CD4-positive, CD25-positive, alpha-beta regulatory T cell (primary cell): ENCODE measurements around the gene SLC6A11. TPM values are rescaled to one million over a fixed set of nuclear protein-coding genes. Genes with fewer than 3 reads are reported as not detected.

Experiments used
- ATAC-seq, 2 donors: fragments of 150-1000 bp; cut with Tn5 transposase; one replicate each; pipeline ENCODE4 v1.10.0; 2021; ENCODE audit warnings: low read depth in 2 of 2, moderate number of reproducible peaks in 2 of 2, moderate library complexity in 1 of 2
- DNase-seq, 3 donors: peaks; one replicate each; pipeline versions ENCODE4 v3.0.0 to v3.0.0-alpha.2; 2012 to 2022; ENCODE audit warnings: mixed read lengths in 1 of 3
- H3K27ac ChIP-seq: one replicate; pipeline ENCODE4 v1.7.0; 2013; ENCODE audit warnings: mild to moderate bottlenecking, low read length; ENCODE audit not compliant: insufficient read depth, poor library complexity, severe bottlenecking
- H3K27me3 ChIP-seq: one replicate; pipeline ENCODE4 v1.7.0; 2013; ENCODE audit warnings: low read length; ENCODE audit not compliant: control insufficient read depth, insufficient read depth
- H3K36me3 ChIP-seq: one replicate; pipeline ENCODE4 v1.7.0; 2013; ENCODE audit warnings: mild to moderate bottlenecking, low read length, moderate library complexity; ENCODE audit not compliant: control insufficient read depth, insufficient read depth
- H3K4me1 ChIP-seq: 2 replicates; pipeline ENCODE4 v1.7.0; 2013; ENCODE audit warnings: mild to moderate bottlenecking, low read length; ENCODE audit not compliant: insufficient read depth, control insufficient read depth, poor library complexity, severe bottlenecking
- H3K4me3 ChIP-seq: one replicate; pipeline ENCODE4 v1.7.0; 2013; ENCODE audit warnings: low read depth, mild to moderate bottlenecking, low read length, moderate library complexity
- H3K9me3 ChIP-seq, 2 experiments: 1 replicate in 1 of 2; 2 replicates in 1 of 2; pipeline ENCODE4 v1.7.0; 2013; ENCODE audit warnings: low read length in 2 of 2, mild to moderate bottlenecking in 1 of 2, moderate library complexity in 1 of 2; ENCODE audit not compliant: control insufficient read depth in 2 of 2
- H3K27ac Mint-ChIP-seq, 3 donors: one replicate each; pipeline ENCODE4 v1.8.0; 2020 to 2022; ENCODE audit warnings: mild to moderate bottlenecking in 3 of 3, mixed read lengths in 3 of 3, moderate library complexity in 2 of 3
- H3K27me3 Mint-ChIP-seq: one replicate; pipeline ENCODE4 v1.8.0; 2022; ENCODE audit warnings: mild to moderate bottlenecking, mixed read lengths
- H3K36me3 Mint-ChIP-seq: one replicate; pipeline ENCODE4 v1.8.0; 2020; ENCODE audit warnings: mixed read lengths
- H3K4me1 Mint-ChIP-seq, 4 donors: one replicate each; pipeline ENCODE4 v1.8.0; 2020 to 2022; ENCODE audit warnings: mixed read lengths in 4 of 4, mild to moderate bottlenecking in 1 of 4
- H3K4me3 Mint-ChIP-seq, 4 donors: one replicate each; pipeline ENCODE4 v1.8.0; 2020 to 2022; ENCODE audit warnings: mild to moderate bottlenecking in 4 of 4, mixed read lengths in 4 of 4, moderate library complexity in 3 of 4
- H3K9me3 Mint-ChIP-seq, 7 donors: one replicate each; pipeline ENCODE4 v1.8.0; 2020 to 2022; ENCODE audit warnings: mixed read lengths in 7 of 7, mild to moderate bottlenecking in 3 of 7, moderate library complexity in 2 of 7
- polyA plus RNA-seq, 4 donors: library from polyadenylated mRNA; unstranded; fragments of 300-500 nt; fragmentation: Illumina TruSeq; gene quantifications; one replicate each; pipeline ENCODE4 v1.2.3, GENCODE V29; 2021
- total RNA-seq: library from RNA; stranded (reverse); gene quantifications from one replicate; pipeline ENCODE4 v1.2.3, GENCODE V29; 2022

The SLC6A11 gene
- total and polyA plus RNA-seq, 5 donors from 2014 or later = not detected

DNA sequence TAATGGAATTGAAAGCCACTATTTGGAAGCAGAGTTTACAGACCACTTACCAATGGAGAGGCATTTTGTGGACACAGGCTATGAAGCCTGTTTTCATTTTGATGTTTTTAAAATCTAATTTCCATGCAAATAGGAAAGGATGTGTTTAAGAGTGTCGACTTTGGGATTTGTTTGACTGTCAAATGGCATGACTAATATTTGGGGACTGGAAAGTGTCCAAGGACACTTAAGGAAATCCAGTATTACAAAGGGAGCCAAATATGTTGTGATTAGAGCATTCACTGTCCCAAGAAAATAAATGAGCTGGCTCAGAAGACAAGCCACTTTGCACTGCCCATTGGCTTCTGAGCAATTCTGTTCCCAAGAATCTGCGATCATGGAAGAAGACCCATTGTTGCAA is 34.0 kb upstream of the SLC6A11 start:
- DNase-seq = no peak
- ATAC-seq = no peak

DNA sequence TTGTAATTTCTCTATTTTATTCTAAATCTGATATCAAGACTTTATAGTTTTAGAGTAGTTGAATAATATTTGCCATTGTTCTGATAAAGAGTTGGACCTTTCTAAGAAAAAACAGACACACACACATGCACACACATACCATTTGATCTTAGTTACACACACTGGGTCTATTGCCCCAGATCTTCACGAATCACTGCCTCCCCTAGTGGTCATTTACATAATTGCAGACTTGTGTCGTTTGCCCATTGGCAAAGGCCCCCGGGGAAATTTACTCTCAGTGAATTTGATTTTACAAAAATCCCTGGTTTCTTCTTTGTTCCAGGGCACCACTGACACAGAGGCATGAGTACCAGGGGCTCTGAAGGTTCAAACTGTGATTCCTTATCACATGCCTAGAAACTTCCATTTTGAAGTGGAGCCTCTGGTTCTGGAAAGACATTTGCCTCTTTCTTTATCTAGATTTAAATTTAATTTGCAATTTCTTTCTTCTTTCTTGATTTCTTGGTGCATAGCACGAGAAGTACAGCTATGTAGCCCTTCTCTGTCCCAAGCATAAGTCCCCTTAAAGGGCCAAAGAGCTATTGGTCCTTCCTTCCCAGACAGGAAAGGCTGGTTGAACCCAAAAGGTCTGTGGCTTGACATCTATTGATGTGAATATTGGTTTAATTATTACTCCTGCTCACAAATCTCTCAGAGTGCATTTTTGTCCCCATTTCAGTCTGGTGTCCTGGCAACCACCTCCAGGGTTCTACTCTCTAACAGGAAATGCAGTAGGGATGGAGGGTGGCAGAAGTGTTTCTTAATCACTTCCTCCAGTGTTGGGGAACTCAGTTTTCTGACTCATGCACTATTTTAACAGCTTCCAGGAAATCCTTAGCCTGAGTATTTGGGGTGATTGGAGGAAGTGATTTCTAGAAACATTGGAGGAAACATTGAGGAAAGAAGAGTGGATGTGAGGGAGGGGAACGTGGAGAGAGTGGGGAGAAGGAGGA is 32.4 kb upstream of the SLC6A11 start:
- peak in 2 of 3 donors; percentile 23 to 43 for DNase-seq
- no peak for ATAC-seq
- H3K4me1 Mint-ChIP-seq = no peaks in the 10 kb centered on the region
- Histone ChIP-seq H3K27me3 (peaks cover 16% of the 10 kb centered on the region), H3K9me3 (no peaks in the 10 kb centered on the region), H3K4me3 (no peak overlapping the region), H3K36me3 (no peaks in the 10 kb centered on the region), H3K27ac (no peak overlapping the region), H3K4me1 (peaks cover 3% of the 10 kb centered on the region)
- H3K27ac Mint-ChIP-seq = no peak overlapping the region
- no peaks in the 10 kb centered on the region for H3K9me3 Mint-ChIP-seq
- no peaks in the 10 kb centered on the region for H3K36me3 Mint-ChIP-seq
- no peak overlapping the region for H3K4me3 Mint-ChIP-seq
- peaks cover 32% of the 10 kb centered on the region for H3K27me3 Mint-ChIP-seq

More for the DNA sequence above, 34.0 kb upstream of the SLC6A11 start:
- H3K4me3 ChIP-seq = no peak overlapping the region
- no peak overlapping the region for H3K4me3 Mint-ChIP-seq
- H3K4me1 ChIP-seq = peaks cover 3% of the 10 kb centered on the region
- H3K9me3 ChIP-seq = no peaks in the 10 kb centered on the region
- H3K36me3 ChIP-seq = no peaks in the 10 kb centered on the region
- no peak overlapping the region for H3K27ac Mint-ChIP-seq
- no peaks in the 10 kb centered on the region for H3K36me3 Mint-ChIP-seq
- no peak overlapping the region for H3K27ac ChIP-seq
- H3K27me3 Mint-ChIP-seq = peaks cover 29% of the 10 kb centered on the region
- no peaks in the 10 kb centered on the region for H3K9me3 Mint-ChIP-seq
- no peaks in the 10 kb centered on the region for H3K4me1 Mint-ChIP-seq
- peaks cover 12% of the 10 kb centered on the region for H3K27me3 ChIP-seq

DNA sequence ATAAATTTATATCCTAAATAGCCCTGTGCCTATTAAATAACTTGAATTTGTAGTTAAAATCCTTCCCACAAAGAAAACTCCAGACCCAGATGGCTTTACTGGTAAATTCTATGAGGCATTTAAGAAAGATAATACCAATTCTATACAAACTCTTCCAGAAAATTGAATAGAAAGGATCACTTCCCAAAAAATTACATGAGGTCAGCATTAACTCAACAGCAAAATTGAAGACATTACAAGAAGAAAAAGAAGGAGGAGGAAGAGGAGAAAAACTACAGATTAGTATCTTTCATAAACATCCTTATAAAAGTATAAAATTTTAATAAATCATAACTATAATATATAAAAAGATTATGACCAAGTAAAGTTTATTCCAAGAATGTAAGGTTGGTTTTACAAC is 29.4 kb upstream of the SLC6A11 start:
- Histone ChIP-seq H3K4me3 (no peak overlapping the region), H3K36me3 (no peaks in the 10 kb centered on the region), H3K27ac (no peak overlapping the region), H3K27me3 (peaks cover 16% of the 10 kb centered on the region), H3K4me1 (peaks cover 3% of the 10 kb centered on the region), H3K9me3 (no peaks in the 10 kb centered on the region)
- no peak for ATAC-seq
- H3K27me3 Mint-ChIP-seq = peaks cover 34% of the 10 kb centered on the region
- H3K36me3 Mint-ChIP-seq = no peaks in the 10 kb centered on the region
- H3K27ac Mint-ChIP-seq = no peak overlapping the region
- no peaks in the 10 kb centered on the region for H3K9me3 Mint-ChIP-seq
- no peak for DNase-seq
- H3K4me1 Mint-ChIP-seq = peaks cover 0 to 2% (median 0%) of the 10 kb centered on the region in 4 donors
- H3K4me3 Mint-ChIP-seq = no peak overlapping the region

DNA sequence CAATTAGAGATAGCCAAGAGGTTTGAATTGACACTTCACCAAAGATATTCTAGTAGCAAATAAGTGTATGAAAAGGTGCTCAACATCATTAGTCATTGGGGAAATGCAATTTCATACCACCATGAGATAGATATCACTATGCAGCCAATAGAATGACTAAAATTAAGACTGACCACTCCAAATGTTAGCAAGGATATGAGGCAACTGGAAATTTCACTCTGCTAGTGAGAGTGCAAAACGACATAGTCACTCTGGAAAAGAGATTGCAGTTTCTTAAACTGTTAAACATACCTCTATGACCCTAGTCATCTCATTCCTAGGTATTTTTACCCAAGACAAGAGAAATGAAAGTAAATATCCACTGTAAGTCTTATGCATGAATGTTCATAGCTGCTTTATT is 27.6 kb upstream of the SLC6A11 start:
- Mint-ChIP-seq H3K4me3 (no peak overlapping the region), H3K9me3 (peaks cover 0 to 2% (median 0%) of the 10 kb centered on the region in 7 donors), H3K4me1 (peaks cover 0 to 2% (median 0%) of the 10 kb centered on the region in 4 donors), H3K27me3 (peaks cover 35% of the 10 kb centered on the region), H3K36me3 (no peaks in the 10 kb centered on the region), H3K27ac (no peak overlapping the region)
- DNase-seq (no peak), ATAC-seq (no peak)
- Histone ChIP-seq H3K4me1 (peaks cover 3% of the 10 kb centered on the region), H3K36me3 (no peaks in the 10 kb centered on the region), H3K4me3 (no peak overlapping the region), H3K27me3 (peaks cover 14% of the 10 kb centered on the region), H3K27ac (no peak overlapping the region), H3K9me3 (no peaks in the 10 kb centered on the region)

DNA sequence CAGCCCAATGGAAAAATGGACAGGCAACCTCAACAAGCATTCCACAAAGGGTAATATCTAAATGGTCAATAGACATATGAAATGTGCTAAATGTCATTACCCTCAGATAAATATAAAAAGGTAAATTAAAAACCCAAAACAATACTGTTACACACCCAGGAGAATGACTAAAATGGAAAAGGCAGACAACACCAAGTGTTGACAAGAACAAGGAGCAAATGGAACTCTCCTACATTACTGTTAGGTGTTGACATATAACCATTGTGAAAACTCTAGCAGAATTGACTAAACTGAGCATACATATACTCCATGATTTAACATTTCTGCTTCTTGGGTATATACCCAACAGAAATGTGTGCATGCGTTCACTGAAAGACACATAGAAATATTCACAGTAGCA is 25.3 kb upstream of the SLC6A11 start:
- Histone ChIP-seq H3K36me3 (no peaks in the 10 kb centered on the region), H3K4me3 (no peak overlapping the region), H3K27ac (no peak overlapping the region), H3K4me1 (no peaks in the 10 kb centered on the region), H3K27me3 (peaks cover 9% of the 10 kb centered on the region), H3K9me3 (no peaks in the 10 kb centered on the region)
- peaks cover 26% of the 10 kb centered on the region for H3K27me3 Mint-ChIP-seq
- peaks cover 0 to 2% (median 0%) of the 10 kb centered on the region in 4 donors for H3K4me1 Mint-ChIP-seq
- no peak for DNase-seq
- no peak overlapping the region for H3K4me3 Mint-ChIP-seq
- H3K36me3 Mint-ChIP-seq = no peaks in the 10 kb centered on the region
- peaks cover 0 to 2% (median 0%) of the 10 kb centered on the region in 7 donors for H3K9me3 Mint-ChIP-seq
- H3K27ac Mint-ChIP-seq = no peak overlapping the region
- ATAC-seq = no peak

DNA sequence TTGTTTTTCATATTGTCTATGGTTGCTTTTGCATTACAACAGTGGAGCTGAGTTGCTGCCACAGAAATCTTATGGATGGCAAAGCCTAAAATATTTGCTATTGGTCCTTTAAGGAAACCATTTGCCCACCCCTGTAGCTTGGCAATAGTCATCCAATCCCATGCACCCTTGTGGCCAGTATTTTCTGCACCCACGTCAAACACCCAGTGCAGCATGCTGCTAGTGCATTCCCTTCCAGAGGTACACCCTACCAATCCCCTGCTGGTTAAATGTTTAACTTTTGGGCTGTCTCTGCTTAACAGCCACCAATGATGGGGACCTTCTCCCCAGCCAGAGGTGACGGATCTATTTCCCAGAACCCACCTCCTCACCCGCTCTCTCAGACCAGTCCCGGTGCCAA is 23.8 kb upstream of the SLC6A11 start:
- no peak overlapping the region for H3K27ac Mint-ChIP-seq
- peaks cover 26% of the 10 kb centered on the region for H3K27me3 Mint-ChIP-seq
- Histone ChIP-seq H3K4me3 (no peak overlapping the region), H3K27me3 (peaks cover 9% of the 10 kb centered on the region), H3K9me3 (no peaks in the 10 kb centered on the region), H3K27ac (no peak overlapping the region), H3K36me3 (no peaks in the 10 kb centered on the region), H3K4me1 (no peaks in the 10 kb centered on the region)
- no peak overlapping the region for H3K4me3 Mint-ChIP-seq
- ATAC-seq (no peak), DNase-seq (no peak)
- H3K9me3 Mint-ChIP-seq = peaks cover 0 to 2% (median 0%) of the 10 kb centered on the region in 7 donors
- no peaks in the 10 kb centered on the region for H3K36me3 Mint-ChIP-seq
- H3K4me1 Mint-ChIP-seq = peaks cover 0 to 2% (median 0%) of the 10 kb centered on the region in 4 donors

DNA sequence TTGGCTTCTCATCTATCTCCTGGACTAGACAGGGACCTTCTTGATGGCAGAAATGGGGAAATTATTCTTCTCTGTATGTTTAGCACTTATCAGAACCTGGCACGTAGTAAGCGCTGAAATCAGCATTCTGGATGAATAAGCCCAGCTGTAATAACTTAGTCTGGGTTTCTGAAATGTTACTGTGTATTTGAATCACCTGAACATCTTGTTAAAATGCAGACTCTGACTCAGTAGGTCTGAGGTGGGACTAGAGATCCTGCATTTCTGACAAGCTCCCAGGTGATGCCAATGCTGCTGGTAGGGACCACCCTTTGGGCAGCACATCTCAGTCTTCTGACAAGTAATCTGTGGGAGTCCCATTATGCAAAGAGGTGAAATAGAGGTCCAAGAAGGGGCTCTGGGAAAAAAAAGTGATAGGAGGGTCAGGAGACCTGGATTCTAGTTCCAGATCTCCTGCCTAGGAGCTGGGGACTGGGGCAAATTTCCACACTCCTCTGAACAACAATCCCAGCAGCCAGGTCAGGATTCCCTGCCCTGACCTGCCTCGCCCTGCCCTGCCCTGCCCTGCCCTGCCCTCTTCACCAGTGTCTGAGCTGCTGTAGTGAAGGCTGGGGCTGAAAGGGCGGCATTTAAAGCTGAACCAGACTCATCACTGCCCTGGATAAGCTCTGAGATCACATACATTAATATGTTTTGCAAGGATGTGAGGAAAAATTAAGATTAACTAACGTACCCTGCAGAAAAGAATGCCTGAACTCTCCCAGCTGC is 17.2 kb upstream of the SLC6A11 start:
- Histone ChIP-seq H3K9me3 (no peaks in the 10 kb centered on the region), H3K27ac (no peak overlapping the region), H3K27me3 (peaks cover 10% of the 10 kb centered on the region), H3K4me3 (no peak overlapping the region), H3K4me1 (no peaks in the 10 kb centered on the region), H3K36me3 (no peaks in the 10 kb centered on the region)
- H3K27ac Mint-ChIP-seq = no peak overlapping the region
- peaks cover 14% of the 10 kb centered on the region for H3K27me3 Mint-ChIP-seq
- no peaks in the 10 kb centered on the region for H3K36me3 Mint-ChIP-seq
- no peak overlapping the region for H3K4me3 Mint-ChIP-seq
- H3K4me1 Mint-ChIP-seq = no peaks in the 10 kb centered on the region
- peaks cover 0 to 2% (median 0%) of the 10 kb centered on the region in 7 donors for H3K9me3 Mint-ChIP-seq
- no peak for DNase-seq
- ATAC-seq = no peak
